HG03439 (cell line): ENCODE results near the gene PRKAR1A.

ENCODE experiments used
- ATAC-seq: cut with Tn5 transposase; IDR thresholded peaks from one replicate; pipeline ENCODE4 v1.9.1; 2021; ENCODE audit warnings: mild to moderate bottlenecking, moderate library complexity; ENCODE audit not compliant: unreplicated experiment

Gene PRKAR1A

GRCh38 chr17:68541816-68542215 is 29.6 kb downstream of the PRKAR1A start:
- no peak for ATAC-seq

DNA sequence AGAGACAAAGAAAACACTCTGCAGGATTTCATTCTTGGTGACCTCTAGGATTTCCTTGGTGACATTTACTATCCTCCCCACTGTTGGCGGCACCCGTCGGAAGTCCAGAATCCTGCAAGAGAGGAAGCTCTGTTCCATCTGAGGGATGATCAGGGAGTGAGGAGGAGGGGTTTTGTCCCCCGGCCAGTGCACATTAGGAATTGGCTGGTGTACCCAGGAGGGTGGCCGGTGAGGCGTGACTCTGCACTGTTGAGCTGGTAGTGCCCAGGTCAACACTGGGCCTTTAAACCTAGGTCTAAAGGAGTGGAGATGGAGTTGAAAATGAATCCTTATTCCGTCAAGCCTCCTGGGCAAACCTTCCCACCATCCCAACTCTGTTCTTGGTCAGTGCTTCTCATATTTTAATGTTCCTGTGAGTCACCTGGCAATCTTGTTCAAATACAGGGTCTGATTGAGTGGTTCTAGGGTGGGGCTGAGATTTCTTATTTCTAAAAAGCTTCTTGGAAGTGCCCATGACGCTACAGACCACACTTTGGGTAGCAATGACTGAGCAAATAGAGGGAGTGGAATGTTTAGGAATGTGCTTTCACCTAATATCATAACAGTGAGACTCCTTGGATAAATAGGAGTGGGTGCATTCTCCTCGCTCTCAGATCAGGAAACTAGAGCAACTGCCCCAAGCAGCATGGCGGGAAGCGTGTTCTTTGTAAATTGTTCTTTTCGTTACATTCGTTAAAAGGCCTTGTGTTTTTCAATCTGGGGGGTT is 30.7 kb downstream of the PRKAR1A start:
- ATAC-seq, result no peak

DNA sequence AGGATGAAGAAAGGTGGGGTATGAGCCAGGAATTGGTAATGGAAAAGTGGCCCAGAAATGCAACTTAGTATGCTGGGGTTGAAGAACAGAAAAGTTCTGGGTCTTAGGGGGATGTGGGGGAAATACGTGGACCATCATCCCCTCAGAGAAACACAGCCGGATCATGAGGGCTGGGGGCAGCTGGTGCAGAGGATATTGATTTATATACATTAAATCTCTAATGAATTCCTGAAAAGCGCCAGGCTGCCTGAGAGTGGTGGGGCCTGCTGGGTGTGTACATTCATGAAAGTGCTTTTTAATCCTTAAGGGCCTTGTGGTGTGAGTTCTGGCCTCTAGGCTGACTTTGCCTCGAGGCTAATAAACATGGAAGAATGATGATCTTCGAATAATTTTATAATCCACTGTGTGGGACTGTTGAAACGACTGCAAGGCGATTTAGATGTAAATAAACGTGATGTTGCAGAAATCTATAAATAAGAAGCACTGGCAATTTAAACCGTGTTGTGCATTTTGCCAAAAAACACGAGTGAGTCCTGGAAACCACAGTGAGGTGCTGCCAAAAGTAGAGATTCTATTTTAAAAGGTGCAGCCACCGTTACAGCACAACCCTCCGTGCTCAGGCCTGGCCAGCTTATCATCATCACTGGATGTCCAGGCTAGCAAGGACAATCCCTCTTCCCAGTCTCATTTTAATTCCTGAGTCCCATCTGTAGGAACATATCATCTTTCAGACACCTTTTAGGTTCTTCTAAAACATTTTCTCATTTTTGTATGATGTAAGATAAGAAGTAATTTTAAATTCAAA is 32.1 kb downstream of the PRKAR1A start:
- no peak for ATAC-seq

DNA sequence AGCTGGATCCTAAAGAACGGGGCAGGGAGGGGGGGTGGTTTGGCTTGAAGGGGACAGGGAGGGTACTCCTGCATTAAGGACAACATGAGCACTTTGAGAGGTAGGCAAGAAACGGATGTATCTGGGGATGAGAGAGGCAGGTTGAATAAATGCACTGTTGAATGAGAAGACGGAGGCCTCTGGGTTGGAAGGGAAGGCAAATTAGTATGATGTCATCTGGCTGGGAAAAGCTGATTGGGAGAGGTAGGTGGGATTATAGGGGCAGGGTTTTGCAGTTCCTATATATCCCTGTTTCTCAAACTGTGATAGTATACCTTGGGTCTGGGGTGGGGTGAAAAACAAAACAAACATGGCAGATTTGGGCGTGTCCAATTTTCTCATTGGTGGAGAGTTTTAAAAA is 44.3 kb downstream of the PRKAR1A start:
- ATAC-seq, result no peak

GRCh38 chr17:68559316-68559715 is 47.1 kb downstream of the PRKAR1A start:
- no peak for ATAC-seq

DNA sequence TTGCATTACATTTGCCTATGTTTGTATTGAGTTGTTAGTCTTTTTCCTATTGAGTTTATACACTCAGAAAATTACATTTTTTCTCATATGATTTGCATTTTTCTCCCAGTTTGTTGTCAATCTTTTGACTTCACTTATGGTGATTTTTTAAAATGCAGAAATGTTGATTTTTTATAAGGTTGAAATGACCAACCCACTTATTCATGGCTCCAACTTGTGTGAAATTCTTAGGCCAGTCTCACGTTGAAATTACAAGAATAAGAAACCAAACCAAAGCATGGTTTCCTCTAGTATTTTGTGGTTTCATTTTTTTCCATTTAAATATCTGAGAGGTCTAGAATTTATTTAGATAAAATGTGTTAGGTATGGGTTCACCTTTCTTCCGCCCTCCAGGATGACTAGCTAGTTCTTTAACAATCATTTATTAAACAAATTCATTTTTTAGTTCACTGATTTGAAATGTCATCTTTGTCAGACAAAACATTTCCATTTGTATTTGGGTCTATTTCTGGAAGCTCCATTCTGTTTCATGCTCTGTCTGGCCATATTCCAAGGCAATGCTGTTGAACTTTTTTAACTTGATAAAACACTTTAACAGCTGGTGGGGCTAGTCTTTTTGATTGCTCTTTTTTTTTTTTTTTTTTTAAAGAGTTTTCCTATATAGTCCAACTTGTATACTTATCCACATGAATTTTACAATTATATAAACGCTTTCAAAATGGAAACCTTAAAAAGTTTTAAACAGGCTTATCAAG is 48.9 kb downstream of the PRKAR1A start:
- ATAC-seq, result no peak

- ATAC-seq, result no peak
Observed at GRCh38 chr17:68562736-68563135, 50.5 kb downstream of the PRKAR1A start.

GRCh38 chr17:68564415-68565111 is 52.3 kb downstream of the PRKAR1A start:
- no peak for ATAC-seq

DNA sequence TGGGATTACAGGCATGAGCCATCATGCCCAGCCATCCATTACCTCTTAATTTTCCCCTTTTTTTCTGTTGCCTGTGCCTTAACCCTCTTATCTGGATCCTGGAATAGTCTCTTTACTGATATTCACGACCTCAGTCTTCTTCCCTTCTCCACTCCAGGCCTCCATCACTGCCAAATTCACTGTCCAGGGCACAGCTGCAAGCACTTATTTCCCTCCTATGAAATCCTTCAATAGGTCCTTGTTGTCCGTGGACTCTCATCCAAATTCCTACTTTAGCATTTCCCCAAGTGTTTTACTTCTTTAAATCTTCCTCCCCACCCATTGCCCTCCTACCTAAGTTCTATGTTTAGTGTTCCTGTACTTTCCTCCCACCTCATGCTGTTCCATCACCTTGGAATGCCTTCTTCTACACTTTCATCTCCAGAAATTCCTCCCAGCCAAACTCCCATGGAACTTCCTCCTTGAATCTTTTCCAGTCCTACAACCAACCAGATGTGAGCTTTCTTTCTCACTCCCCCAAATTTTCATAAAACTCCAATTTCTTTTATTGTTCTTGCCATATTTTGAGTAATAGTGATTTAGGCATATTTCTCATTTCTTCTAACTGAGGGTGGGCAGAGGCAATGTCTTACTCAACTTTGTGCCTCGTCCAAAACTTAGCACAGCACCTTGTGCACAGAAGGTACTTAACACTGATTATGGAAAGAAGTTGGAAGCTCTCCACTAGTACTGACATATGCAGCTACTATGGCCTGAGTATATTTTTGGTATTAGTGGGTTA is 53.6 kb downstream of the PRKAR1A start:
- no peak for ATAC-seq

GRCh38 chr17:68566442-68566738 is 54.2 kb downstream of the PRKAR1A start:
- no peak for ATAC-seq

GRCh38 chr17:68567035-68567434 is 54.8 kb downstream of the PRKAR1A start:
- ATAC-seq, result no peak

- ATAC-seq, result no peak
Observed at GRCh38 chr17:68567581-68567980, 55.4 kb downstream of the PRKAR1A start.

DNA sequence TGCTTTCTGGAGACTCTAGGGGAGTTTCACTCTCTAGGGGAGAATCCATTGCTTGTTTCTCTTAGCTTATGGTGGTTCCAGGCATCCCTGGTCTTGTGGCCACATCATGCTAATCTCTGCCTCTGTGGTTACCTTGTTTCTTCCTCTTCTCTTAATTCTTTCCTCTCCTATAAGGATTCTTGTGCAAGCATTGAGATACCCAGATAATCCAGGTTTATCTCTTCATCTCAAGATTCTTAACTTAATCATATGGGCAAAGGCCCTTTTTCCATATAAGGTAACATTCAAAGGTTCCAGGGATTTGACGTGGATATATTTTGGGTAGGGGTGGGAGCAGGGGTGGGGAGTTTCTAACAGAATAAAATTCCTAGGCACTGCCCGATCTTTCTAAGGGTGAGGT is 56.4 kb downstream of the PRKAR1A start:
- no peak for ATAC-seq

DNA sequence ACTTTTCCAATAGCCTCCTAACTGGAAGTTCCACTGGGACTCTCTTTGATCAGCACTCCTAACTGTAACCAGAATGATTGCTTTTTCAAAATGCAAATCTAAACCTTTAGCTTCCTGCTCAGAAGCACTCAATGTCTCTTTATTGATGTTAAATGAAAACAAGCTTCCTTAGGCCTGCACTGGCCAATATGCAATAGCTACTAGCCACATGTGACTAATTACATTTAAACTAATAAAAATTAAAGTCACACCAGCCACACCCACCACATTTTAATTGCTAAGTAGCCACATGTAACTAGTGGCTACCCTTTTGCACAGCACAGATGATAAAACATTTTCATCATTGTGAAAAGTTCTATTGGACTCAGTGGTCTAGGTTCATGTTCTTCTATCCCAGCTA is 57.1 kb downstream of the PRKAR1A start:
- no peak for ATAC-seq

DNA sequence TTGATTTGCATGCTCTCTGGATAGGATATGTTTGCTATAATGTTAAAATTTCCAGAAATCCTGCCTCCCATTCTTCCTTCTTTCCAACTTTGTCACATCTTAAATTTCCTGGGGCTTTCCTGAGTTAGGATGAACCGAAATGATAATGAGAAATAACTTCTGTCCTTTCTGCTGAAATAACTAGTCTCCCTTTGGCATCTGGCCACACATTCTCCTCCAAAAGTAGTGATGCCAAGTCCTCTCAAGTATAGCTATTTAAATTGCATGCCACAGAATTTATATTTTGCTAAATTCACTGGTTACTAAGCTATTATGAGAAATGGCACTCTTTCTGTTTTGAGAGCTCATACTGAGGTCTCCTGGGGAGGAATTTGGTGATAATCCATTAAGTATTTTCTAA is 58.3 kb downstream of the PRKAR1A start:
- no peak for ATAC-seq

DNA sequence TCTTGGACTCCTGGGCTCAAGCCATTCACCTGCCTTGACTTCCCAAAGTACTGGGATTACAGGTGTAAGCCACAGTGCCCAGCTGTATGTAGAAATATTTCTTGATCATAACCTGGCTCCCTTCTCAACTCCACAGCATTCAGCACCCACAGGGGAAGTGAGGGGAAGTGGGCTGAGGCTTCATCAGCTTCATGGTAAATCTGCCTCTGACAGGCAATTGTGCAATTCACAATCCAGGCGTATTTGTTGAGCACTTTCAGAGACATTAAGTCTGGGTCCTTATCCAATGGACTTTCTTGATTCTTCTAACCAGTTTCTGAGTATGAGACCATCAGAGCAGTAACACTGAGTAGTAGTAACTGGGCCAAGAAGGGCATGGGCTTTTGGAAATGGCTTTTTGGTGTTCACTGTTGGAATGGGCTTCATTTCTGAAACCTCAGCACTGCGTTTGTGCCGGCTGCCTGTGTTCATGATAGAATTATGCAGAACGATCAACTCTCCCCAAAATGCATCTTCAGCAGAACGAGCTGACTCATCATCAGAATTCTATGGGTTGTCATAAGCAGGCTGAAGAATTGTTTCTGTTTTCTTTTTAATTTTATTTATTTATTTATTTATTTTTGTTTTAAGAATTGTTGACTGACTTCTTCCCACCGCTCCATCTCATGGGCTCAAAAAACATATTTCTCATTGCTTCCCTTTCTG is 60.1 kb downstream of the PRKAR1A start:
- no peak for ATAC-seq

GRCh38 chr17:68573338-68573737 is 61.1 kb downstream of the PRKAR1A start:
- ATAC-seq, result no peak

- no peak for ATAC-seq
Observed at GRCh38 chr17:68576137-68576536, 63.9 kb downstream of the PRKAR1A start.

DNA sequence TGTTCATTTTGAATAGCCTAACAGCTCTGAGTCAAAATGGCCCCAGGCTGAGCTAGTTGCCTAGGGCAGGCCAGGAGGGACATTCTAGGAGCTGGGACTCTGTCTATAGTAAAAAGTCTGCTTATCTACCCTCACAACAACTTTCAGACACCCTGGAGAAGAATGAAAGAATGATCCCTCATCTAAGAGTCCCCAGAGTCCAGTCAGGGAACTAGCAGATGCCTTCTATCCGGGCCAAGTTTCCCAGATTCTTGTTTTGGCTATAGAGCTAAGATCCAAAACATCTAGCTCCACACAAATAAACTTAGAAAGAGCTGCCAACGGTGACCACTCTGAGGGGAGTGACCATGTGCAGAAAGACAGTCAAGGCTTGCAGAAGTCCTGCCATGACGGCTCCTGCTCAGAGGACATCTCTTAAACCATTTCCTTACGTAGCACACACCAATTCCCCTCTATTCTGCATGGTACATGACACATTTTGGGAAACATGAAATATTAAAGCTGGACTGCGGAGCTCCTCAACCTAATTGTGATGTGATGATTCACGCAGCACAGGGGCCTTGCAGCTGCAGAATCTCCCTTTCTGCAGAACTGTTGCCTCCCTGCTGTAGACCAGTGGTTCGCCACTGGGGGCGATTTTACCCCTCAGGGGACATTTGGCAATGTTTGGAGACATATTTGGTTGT is 64.7 kb downstream of the PRKAR1A start:
- ATAC-seq, result no peak
